ENCODE data around the gene RAD50. TPM values are rescaled to one million over a fixed set of nuclear protein-coding genes. Genes with fewer than 3 reads are reported as not detected.
"Not testable (repeated sequence)": the region's sequence is repeated elsewhere in the genome, so short reads cannot be mapped to it uniquely, and the experiment has no call there.

Gene RAD50
- total RNA-seq, 2 experiments from 2014 or later, result 41.5 to 43.3 TPM

DNA sequence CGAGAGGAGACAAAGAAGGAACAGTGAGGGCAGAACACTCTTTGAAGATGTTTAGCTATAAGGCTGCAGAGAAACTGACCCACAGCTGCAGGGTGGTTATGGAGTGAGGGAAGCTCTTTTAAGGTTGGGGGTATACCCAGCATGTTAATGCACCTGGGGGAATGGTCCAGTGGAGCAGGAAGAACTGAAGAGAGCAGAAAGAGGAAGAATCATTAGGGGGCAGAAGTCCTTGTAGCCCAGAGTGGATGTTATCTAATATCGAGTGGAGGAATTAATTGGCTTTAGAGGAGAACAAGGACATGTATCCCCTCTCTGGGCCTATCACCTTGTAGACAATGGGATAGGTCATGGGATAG lies 124.7 kb downstream of the RAD50 start:
- CTCF ChIA-PET, result interaction anchor here (0.8 kb wide), 1 partner anchor 12 kb away, joined by 3 read pairs; no protein-coding TSS in a partner anchor
- POLR2A ChIA-PET, result no interaction called here

DNA sequence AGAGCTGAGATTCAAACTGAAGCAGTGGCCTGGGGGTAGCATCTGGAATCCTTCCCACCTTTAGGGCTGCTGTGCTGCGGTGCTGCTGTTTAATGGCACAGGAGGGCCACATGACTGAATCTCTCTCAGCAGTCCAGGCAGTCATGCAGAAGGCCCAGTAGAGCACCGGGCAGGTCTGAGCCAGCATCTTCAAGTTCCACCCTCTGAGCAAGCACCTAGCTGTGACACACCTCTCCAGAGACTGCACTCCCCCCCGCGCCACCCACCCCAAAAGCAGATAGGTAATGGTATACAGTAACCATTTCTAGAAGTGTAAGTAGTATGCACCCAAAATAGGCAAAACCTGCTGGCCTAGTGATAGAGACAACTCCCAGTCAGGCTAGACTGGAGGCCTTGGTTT lies 125.2 kb downstream of the RAD50 start:
- CTCF ChIA-PET, result interaction anchor here (0.8 kb wide), 1 partner anchor 13 kb away, joined by 3 read pairs; no protein-coding TSS in a partner anchor
- POLR2A ChIA-PET, result no interaction called here

DNA sequence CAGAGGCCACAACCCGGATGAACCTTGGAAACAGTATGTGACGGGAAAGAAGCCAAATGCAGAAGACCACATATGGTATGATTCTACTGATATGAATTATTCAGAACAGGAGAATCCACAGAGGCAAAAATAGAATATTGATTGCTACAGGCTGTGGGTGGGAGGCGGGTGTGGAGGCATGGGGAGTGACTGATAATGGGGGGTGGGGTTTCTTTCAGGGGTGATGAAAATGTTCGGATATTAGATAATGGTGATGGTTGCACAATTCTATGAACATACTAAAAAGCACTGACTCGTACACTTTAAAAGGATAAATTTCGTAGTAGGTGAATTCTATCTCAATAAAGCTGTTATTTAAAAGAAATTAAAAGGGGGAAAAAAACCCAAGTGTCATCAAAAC lies 127.7 kb downstream of the RAD50 start:
- ChIA-PET CTCF (no interaction called here), POLR2A (no interaction called here)

DNA sequence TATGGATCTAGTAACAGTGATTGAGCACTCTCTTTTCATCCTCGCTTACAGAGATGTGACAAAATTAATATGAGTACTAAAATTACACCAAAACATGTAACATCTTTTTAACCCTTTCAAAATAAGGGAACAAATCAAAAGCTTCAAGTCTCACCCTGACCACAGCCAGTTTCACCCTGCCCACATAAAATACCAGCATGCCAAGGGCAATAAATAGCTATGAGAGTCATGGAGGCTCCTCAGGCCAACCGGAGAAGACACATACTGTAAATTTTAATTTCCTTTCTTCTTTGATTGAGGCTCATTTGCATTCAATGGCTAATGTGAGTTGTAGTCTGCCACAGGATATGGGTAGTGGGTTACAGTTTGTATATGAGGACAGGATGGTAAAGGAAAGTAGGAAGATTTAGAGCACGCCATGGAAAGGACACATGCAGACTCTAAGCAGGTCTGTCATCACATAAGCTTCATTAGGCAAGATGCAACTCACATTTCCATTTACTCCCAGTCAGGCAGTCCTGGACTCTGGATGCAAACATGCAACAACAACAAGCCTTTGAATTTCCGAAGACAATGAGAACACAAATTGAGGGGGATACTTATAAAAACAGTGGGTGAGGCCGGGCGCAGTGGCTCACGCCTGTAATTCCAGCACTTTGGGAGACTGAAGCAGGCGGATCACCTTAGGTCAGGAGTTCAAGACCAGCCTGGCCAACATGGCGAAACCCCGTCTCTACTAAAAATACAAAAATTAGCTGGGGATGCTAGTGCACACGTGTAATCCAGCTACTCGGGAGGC lies 128.3 kb downstream of the RAD50 start:
- ChIA-PET POLR2A (no interaction called here), CTCF (no interaction called here)

DNA sequence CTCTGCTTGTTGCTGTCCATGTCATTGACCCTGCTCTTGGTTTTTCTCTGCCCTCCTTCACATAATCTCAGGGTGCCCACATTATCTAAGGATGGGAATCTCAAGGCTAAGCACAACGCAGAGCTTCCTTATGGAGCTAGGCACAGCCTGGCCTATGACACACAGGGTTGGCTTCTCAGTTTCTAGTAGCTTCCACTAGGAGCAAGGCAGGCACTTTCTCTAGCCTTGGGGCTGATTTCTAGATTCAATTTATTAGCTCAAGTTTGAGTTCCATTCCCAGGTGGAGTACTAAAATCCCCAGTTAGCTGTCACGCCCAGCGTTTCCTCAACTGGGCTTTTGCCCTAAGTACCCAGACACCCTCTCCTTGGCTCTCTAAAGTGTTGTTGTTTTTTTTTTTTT lies 129.4 kb downstream of the RAD50 start:
- ChIA-PET POLR2A (no interaction called here), CTCF (no interaction called here)

DNA sequence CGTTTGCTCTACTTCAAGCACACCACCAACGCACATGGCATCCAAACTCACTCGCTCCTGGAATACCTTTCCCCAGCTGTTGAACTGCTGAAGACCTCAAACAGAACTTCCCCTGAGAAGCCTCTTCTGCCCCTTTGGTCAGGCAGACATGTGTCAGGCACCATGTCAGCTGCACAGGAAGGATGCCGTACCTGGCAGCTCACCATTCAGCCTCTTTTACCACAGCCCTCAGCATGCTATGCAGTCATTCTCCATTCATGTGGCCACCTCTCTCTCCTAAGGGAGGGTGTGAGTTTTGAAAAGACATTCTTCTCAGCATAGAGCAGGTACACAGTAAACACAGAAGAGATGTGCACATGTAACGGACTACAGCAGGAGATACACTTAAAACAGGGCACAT lies 131.2 kb downstream of the RAD50 start:
- POLR2A ChIA-PET, result interaction anchor here (0.6 kb wide), 1 partner anchor 342 kb away, joined by 5 read pairs; no protein-coding TSS in a partner anchor
- CTCF ChIA-PET, result no interaction called here

DNA sequence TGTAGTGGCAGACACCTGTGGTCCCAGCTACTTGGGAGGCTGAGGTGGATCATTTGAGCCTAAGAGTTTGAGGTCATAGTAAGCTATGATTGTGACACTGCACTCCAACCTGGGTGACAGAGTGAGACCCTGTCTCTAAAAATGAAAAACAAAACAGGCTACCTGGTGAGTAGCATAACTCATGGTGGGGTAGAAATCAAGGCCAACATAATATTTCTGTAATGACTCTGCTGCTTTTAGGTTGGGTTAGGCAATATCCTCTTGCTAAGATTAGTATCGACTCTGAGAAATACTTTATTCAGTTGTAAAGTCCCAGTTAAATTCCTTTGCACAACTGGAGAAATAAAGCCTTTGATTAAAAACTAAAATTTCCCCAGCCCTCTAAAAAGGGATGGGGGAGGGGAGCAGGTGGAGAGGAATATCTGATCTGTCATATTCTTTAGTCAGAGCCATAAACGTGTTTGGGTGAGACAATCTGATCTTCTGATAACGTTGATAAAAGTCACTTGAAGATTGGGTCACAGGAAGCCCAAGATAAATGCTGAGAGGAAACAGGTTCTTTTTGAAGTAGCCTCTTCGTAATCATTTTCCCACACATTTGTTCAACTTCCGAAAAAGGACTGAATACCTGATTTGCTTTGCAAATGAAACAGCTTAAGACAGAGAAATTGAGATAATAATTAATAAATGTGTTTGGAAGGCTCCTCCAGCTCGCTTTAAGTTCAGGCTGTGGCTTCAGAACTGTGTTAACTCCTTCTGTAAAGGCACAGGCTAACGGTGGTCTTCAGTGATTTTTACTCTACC lies 132.0 kb downstream of the RAD50 start:
- ChIA-PET POLR2A (no interaction called here), CTCF (no interaction called here)

GRCh38 chr5:132689513-132689912 lies 132.7 kb downstream of the RAD50 start:
- POLR2A ChIA-PET, result no interaction called here
- CTCF ChIA-PET, result no interaction called here

- CTCF ChIA-PET, result no interaction called here
- POLR2A ChIA-PET, result no interaction called here
These were observed 133.4 kb downstream of the RAD50 start for GRCh38 chr5:132690156-132690555.

- CTCF ChIA-PET, result interaction anchor here (0.7 kb wide), 1 partner anchor 201 kb away, joined by 3 read pairs; the partner anchor contains the start of gene IRF1
- POLR2A ChIA-PET, result not testable (repeated sequence)
These were observed 135.2 kb downstream of the RAD50 start for GRCh38 chr5:132691755-132692631.

DNA sequence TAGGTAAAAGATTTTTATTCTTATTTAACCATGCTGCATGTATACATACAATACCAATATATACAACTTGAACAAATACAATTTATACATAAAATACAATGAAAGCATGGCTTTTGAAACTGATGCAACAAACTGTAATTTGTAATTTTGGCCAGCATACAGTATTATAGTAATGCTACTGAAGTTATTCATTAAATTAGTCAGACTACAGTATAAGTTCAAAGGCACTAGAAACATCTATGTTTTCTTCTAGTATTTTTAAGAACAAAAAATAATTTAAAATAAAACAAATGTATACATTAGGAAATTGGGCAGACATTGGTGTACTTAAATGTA lies 135.8 kb downstream of the RAD50 start:
- CTCF ChIA-PET, result no interaction called here
- POLR2A ChIA-PET, result no interaction called here

Other genes starting within 250 kb of the RAD50 start
- 1 to 10 TPM; 5.2 to 5.7 TPM for gene SLC22A5, start 187.3 kb upstream of the RAD50 start, total RNA-seq
- gene IRF1, start 66.2 kb upstream of the RAD50 start, total RNA-seq, result 10 to 100 TPM; 86.7 to 87.5 TPM
- gene IL5, start 13.5 kb upstream of the RAD50 start, total RNA-seq, result 10 to 100 TPM; 17.6 to 18.7 TPM
- 10 to 100 TPM; 17.8 to 21.0 TPM for gene IL13, start 101.2 kb downstream of the RAD50 start, total RNA-seq
- 1 to 10 TPM; 2.0 to 2.5 TPM for gene IL4, start 117.0 kb downstream of the RAD50 start, total RNA-seq
- gene KIF3A, start 180.6 kb downstream of the RAD50 start, total RNA-seq, result 10 to 100 TPM; 16.1 to 16.9 TPM
- gene CCNI2, start 190.4 kb downstream of the RAD50 start, total RNA-seq, result 10 to 100 TPM in 1 of 2 experiments, 1 to 10 TPM in 1; 9.3 to 10.2 TPM
- 10 to 100 TPM; 32.5 TPM for gene SEPTIN8, start 220.3 kb downstream of the RAD50 start, total RNA-seq